Mesenchymal stem cell (in vitro differentiated cells and primary cell): ENCODE data around the gene BCL3.

Experiments
- DNase-seq: peaks from one replicate; pipeline ENCODE4 v3.0.0-alpha.2; 2013
- H2AFZ ChIP-seq: one replicate; pipeline ENCODE4 v1.6.1; 2013; ENCODE audit warnings: low read depth, mild to moderate bottlenecking, control low read depth, inconsistent platforms, low read length, moderate library complexity
- H2AK5ac ChIP-seq: 2 replicates; pipeline ENCODE4 v1.6.1; 2013; ENCODE audit warnings: low read length, moderate library complexity, mild to moderate bottlenecking, inconsistent platforms; ENCODE audit not compliant: severe bottlenecking
- H2BK120ac ChIP-seq: one replicate; pipeline ENCODE4 v1.6.1; 2013; ENCODE audit warnings: low read depth, mild to moderate bottlenecking, inconsistent platforms, low read length, moderate library complexity
- H2BK12ac ChIP-seq, 2 experiments: one replicate each; pipeline ENCODE4 v1.6.1; 2013; ENCODE audit warnings: inconsistent platforms in 2 of 2, low read length in 2 of 2, mild to moderate bottlenecking in 2 of 2, moderate library complexity in 2 of 2, control low read depth in 1 of 2
- H2BK15ac ChIP-seq: one replicate; pipeline ENCODE4 v1.6.1; 2013; ENCODE audit warnings: mild to moderate bottlenecking, low read depth, inconsistent platforms; ENCODE audit not compliant: poor library complexity, severe bottlenecking
- H2BK5ac ChIP-seq: 2 replicates; pipeline ENCODE4 v1.6.1; 2013; ENCODE audit warnings: low read depth, mild to moderate bottlenecking, low read length, control low read depth, inconsistent platforms; ENCODE audit not compliant: poor library complexity, severe bottlenecking
- H3K14ac ChIP-seq, 2 experiments: one replicate each; pipeline ENCODE4 v1.6.1; 2013; ENCODE audit warnings: inconsistent platforms in 2 of 2, low read length in 2 of 2, control low read depth in 1 of 2, mild to moderate bottlenecking in 1 of 2, moderate library complexity in 1 of 2
- H3K18ac ChIP-seq, 2 experiments: one replicate each; pipeline ENCODE4 v1.6.1; 2013; ENCODE audit warnings: inconsistent platforms in 2 of 2, low read length in 2 of 2, control low read depth in 1 of 2, low read depth in 1 of 2, mild to moderate bottlenecking in 1 of 2
- H3K23ac ChIP-seq, 2 experiments: one replicate each; pipeline ENCODE4 v1.6.1; 2013; ENCODE audit warnings: inconsistent platforms in 2 of 2, low read length in 2 of 2, mild to moderate bottlenecking in 2 of 2, moderate library complexity in 2 of 2, control low read depth in 1 of 2
- H3K27ac ChIP-seq: 2 replicates; pipeline ENCODE4 v1.5.1; 2013; ENCODE audit warnings: mild to moderate bottlenecking, moderate library complexity, low read length, control low read depth, inconsistent platforms; ENCODE audit not compliant: poor library complexity, severe bottlenecking
- H3K27me3 ChIP-seq, 2 experiments: 2 replicates each; pipeline versions ENCODE4 v1.6.1 to v1.7.0; 2013; ENCODE audit warnings: low read length in 2 of 2, mild to moderate bottlenecking in 2 of 2, moderate library complexity in 2 of 2, control low read depth in 1 of 2, inconsistent platforms in 1 of 2; ENCODE audit not compliant: control insufficient read depth in 1 of 2, insufficient read depth in 1 of 2
- H3K36me3 ChIP-seq, 2 experiments: 2 replicates each; pipeline versions ENCODE4 v1.6.1 to v1.7.0; 2013; ENCODE audit warnings: low read length in 2 of 2, control low read depth in 1 of 2, inconsistent platforms in 1 of 2, low read depth in 1 of 2, mild to moderate bottlenecking in 1 of 2; ENCODE audit not compliant: insufficient read depth in 2 of 2, control insufficient read depth in 1 of 2
- H3K4ac ChIP-seq, 2 experiments: one replicate each; pipeline ENCODE4 v1.6.1; 2013; ENCODE audit warnings: inconsistent platforms in 2 of 2, low read length in 2 of 2, mild to moderate bottlenecking in 2 of 2, moderate library complexity in 2 of 2, control low read depth in 1 of 2, low read depth in 1 of 2
- H3K4me1 ChIP-seq: 2 replicates; pipeline ENCODE4 v1.6.1; 2013; ENCODE audit warnings: low read depth, low read length, control low read depth; ENCODE audit not compliant: control insufficient read depth, insufficient read depth
- H3K4me2 ChIP-seq: 2 replicates; pipeline ENCODE4 v1.6.1; 2013; ENCODE audit warnings: low read length, mild to moderate bottlenecking, inconsistent platforms; ENCODE audit not compliant: poor library complexity, severe bottlenecking
- H3K4me3 ChIP-seq, 2 experiments: 2 replicates each; pipeline versions ENCODE4 v1.5.1 to v1.7.0; 2013; ENCODE audit warnings: low read length in 2 of 2, mild to moderate bottlenecking in 2 of 2, control low read depth in 1 of 2, low read depth in 1 of 2; ENCODE audit not compliant: insufficient read depth in 1 of 2
- H3K79me1 ChIP-seq: replicated peaks from 2 replicates; pipeline ENCODE4 v1.6.1; 2013; ENCODE audit warnings: mild to moderate bottlenecking, control low read depth, low read length, inconsistent platforms; ENCODE audit not compliant: poor library complexity, severe bottlenecking
- H3K9ac ChIP-seq: 2 replicates; pipeline ENCODE4 v1.7.0; 2013; ENCODE audit warnings: mild to moderate bottlenecking, low read length, moderate library complexity
- H3K9me3 ChIP-seq: 2 replicates; pipeline ENCODE4 v1.7.0; 2013; ENCODE audit warnings: mild to moderate bottlenecking, low read length; ENCODE audit not compliant: control insufficient read depth
- H4K8ac ChIP-seq: one replicate; pipeline ENCODE4 v1.6.1; 2013; ENCODE audit warnings: inconsistent platforms, mild to moderate bottlenecking, low read length, moderate library complexity
- H4K91ac ChIP-seq: one replicate; pipeline ENCODE4 v1.6.1; 2013; ENCODE audit warnings: mild to moderate bottlenecking, low read length, inconsistent platforms
- WGBS: methylation state at CpG from one replicate; pipeline ENCODE4 v1.1.7; 2013; ENCODE audit warnings: mixed read lengths; 5-methylcytosine and 5-hydroxymethylcytosine counted together

The BCL3 gene

DNA sequence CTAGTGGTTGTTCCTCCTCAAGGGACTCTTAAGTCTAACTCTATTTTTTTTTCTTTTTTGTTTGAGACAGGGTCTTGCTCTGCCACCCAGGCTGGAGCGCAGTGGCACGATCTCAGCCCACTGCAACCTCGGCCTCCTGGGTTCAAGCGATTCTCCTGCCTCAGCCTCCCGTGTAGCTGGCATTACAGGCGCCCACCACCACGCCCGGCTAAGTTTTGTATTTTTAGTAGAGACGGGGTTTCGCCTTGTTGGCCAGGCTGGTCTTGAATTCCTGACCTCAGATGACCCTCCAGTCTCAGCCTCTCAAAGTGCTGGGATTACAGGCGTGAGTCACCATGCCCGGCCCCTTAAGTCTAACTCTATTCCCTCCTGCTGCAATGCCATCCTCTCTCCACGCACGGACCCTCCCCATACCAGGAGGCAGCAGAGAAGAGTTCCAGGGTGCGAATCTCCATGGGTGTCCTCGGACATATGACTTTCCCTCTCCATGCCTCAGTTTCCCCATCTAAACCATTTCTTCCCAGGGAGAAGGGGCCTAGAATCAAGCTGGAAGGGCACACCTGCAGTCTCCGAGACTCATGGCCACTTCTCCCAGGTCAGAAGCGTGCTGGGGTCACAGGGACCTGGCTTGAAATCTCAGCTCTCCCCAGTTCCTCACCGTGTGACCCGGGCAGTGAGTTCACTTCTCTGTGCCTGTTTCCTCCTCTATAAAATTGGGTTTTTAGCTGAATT is 6.0 kb upstream of the BCL3 start:
- no peak overlapping the region for H3K23ac ChIP-seq
- no peak overlapping the region for H2AFZ ChIP-seq
- H3K14ac ChIP-seq = no peak overlapping the region
- peak overlapping the region; percentile 5 for H4K8ac ChIP-seq
- H3K27me3 ChIP-seq = no peaks in the 10 kb centered on the region
- WGBS = 47% methylated on average over 20 of the region's 20 CpGs
- H2BK15ac ChIP-seq = no peak overlapping the region
- peak overlapping the region; percentile 42 to 50 for H3K4ac ChIP-seq
- H2BK12ac ChIP-seq = peak overlapping the region; percentile 57 to 88
- H3K4me2 ChIP-seq = no peak overlapping the region
- H3K9ac ChIP-seq = peak overlapping the region; percentile 65
- H2BK5ac ChIP-seq = peak overlapping the region; percentile 77
- H3K79me1 ChIP-seq = no peaks in the 10 kb centered on the region
- peak overlapping the region in 1 of 2 experiments; percentile 44 for H3K4me3 ChIP-seq
- H3K27ac ChIP-seq = peak overlapping the region; percentile 77
- peaks cover 36% of the 10 kb centered on the region for H3K4me1 ChIP-seq
- no peaks in the 10 kb centered on the region for H3K36me3 ChIP-seq
- no peaks in the 10 kb centered on the region for H3K9me3 ChIP-seq
- peak overlapping the region; percentile 56 to 74 for H3K18ac ChIP-seq
- H2AK5ac ChIP-seq = peak overlapping the region; percentile 5
- H2BK120ac ChIP-seq = no peak overlapping the region
- H4K91ac ChIP-seq = peak overlapping the region; percentile 95
- peak; percentile 90 for DNase-seq

DNA sequence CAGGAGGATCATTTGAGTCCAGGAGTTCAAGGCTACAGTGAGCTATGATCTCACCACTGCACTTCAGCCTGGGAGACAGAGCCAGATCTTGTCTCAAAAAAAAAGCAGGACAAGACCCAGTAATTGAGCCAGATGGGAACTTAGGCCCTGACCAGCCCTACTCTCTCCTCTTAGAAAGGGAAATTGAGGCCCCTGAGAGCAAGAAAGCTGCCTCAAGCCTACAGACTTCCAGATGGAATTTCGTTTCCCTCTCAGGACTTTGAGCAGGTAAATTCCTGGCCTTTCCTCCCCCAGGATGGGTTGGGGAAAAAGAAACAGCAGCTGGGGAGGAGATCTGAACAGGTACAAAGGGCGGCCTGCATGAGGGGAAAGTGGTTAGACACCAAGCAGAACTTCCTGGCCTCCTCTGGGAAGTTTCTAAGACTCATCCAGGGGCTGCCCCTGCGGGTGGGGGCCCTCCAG is 3.6 kb upstream of the BCL3 start:
- H2BK120ac ChIP-seq = peak overlapping the region; percentile 89
- peak overlapping the region; percentile 87 to 94 for H3K18ac ChIP-seq
- WGBS = 67% methylated on average over 3 of the region's 3 CpGs

DNA sequence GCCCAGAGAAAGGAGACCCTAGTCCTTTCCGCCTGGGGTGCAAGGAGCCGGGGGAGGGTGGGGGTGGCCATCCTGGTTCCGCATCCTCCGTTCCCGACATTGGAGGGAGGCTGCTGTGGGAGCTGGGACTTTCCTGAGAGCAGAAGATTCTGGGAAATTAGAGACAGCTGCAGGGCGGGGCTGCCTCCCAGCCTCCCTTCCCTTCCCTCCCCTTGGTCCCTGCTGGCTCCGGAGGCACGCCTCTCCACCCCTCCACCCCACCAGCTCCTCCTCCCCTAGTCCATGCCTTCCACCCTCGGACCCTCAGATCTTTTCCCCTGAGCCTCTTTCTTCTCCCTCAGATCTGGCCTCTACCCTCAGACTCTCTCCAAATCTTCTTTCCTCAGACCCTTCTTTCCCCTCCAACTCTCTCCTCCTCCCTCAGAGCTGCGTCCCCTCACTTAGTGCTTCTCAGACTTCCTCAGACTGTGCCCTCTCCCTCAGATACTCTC is 3.1 kb upstream of the BCL3 start:
- peak overlapping the region; percentile 89 for H2BK120ac ChIP-seq
- H3K36me3 ChIP-seq = peaks cover 0 to 4% of the 10 kb centered on the region in 2 experiments
- H3K9me3 ChIP-seq = no peaks in the 10 kb centered on the region
- WGBS = 20% methylated on average over 8 of the region's 10 CpGs
- H3K9ac ChIP-seq = peak overlapping the region; percentile 84
- H2AFZ ChIP-seq = no peak overlapping the region
- peaks cover 32% of the 10 kb centered on the region for H3K4me1 ChIP-seq
- H4K8ac ChIP-seq = peak overlapping the region; percentile 89
- H3K18ac ChIP-seq = peak overlapping the region; percentile 87 to 94
- no peaks in the 10 kb centered on the region for H3K27me3 ChIP-seq
- H2BK5ac ChIP-seq = no peak overlapping the region
- H2BK12ac ChIP-seq = peak overlapping the region; percentile 76 to 100
- H3K4me2 ChIP-seq = no peak overlapping the region
- H2BK15ac ChIP-seq = peak overlapping the region; percentile 95
- peak; percentile 90 for DNase-seq
- peak overlapping the region; percentile 83 for H2AK5ac ChIP-seq
- peak overlapping the region in 1 of 2 experiments; percentile 83 for H3K14ac ChIP-seq
- H3K4me3 ChIP-seq = peak overlapping the region in 1 of 2 experiments; percentile 54
- peak overlapping the region; percentile 90 for H4K91ac ChIP-seq
- H3K79me1 ChIP-seq = peaks cover 4% of the 10 kb centered on the region
- no peak overlapping the region for H3K27ac ChIP-seq
- H3K23ac ChIP-seq = peak overlapping the region in 1 of 2 experiments; percentile 46
- H3K4ac ChIP-seq = peak overlapping the region; percentile 52 to 91

More for the DNA sequence above, 3.6 kb upstream of the BCL3 start:
- Histone ChIP-seq H3K4me1 (peaks cover 29% of the 10 kb centered on the region), H3K4me2 (no peak overlapping the region), H3K79me1 (peaks cover 4% of the 10 kb centered on the region), H3K23ac (no peak overlapping the region), H3K14ac (peak overlapping the region in 1 of 2 experiments; percentile 19), H3K4ac (peak overlapping the region; percentile 66 to 91), H3K36me3 (peaks cover 0 to 1% of the 10 kb centered on the region in 2 experiments), H3K9ac (peak overlapping the region; percentile 84), H2BK12ac (peak overlapping the region; percentile 49 to 100), H2AK5ac (peak overlapping the region; percentile 75), H2BK5ac (no peak overlapping the region), H3K27ac (no peak overlapping the region), H3K4me3 (peak overlapping the region in 1 of 2 experiments; percentile 50), H3K9me3 (no peaks in the 10 kb centered on the region), H2BK15ac (peak overlapping the region; percentile 95), H4K8ac (peak overlapping the region; percentile 89), H3K27me3 (no peaks in the 10 kb centered on the region), H4K91ac (peak overlapping the region; percentile 84), H2AFZ (no peak overlapping the region)
- peak; percentile 61 for DNase-seq
